Measurements from ENCODE around the gene SUB1. TPM values are rescaled to one million over a fixed set of nuclear protein-coding genes. Genes with fewer than 3 reads are reported as not detected.
A peak's percentile ranks its signal among the peaks of the same experiment; 100 is the strongest.

The SUB1 gene
- total and polyA plus RNA-seq, 2 donors (not counting 1 experiment from before 2014, with no cell fraction given): 88.0 to 358 TPM

- H3K4me3 ChIP-seq (replicated peaks in 1 of 4; ENCODE audit: control extremely low read depth in 1 of 4, insufficient read depth in 1 of 4, low read depth in 3 of 4, low read length in 4 of 4): no peak overlapping the region
- H4K20me1 ChIP-seq (ENCODE audit: control insufficient read depth, extremely low read depth, insufficient read depth, low read length): no peaks in the 10 kb centered on the region
- H3K79me2 ChIP-seq (ENCODE audit: control insufficient read depth, insufficient read depth, low read length): no peaks in the 10 kb centered on the region
- no peak overlapping the region for H3K4me2 ChIP-seq (ENCODE audit: extremely low read depth, insufficient read depth, low read length)
- no peak for TF ChIP-seq CTCF (conservative IDR thresholded peaks at IDR 0.05 in 1 of 2, IDR thresholded peaks at IDR 0.05 in 1 of 2; ENCODE audit: low read depth in 1 of 2, low read length in 2 of 2)
- TF ChIP-seq EZH2 (IDR thresholded peaks at IDR 0.05; ENCODE audit: low read length, missing control alignments): no peak
- H2AFZ ChIP-seq (ENCODE audit: low read length): no peak overlapping the region
- DNase-seq (ENCODE audit: low read depth in 2 of 2): peak in 1 of 2 donors; percentile 4
- no peak overlapping the region for H3K27ac ChIP-seq (ENCODE audit: insufficient read depth, low read length)
- H3K36me3 ChIP-seq (ENCODE audit: control insufficient read depth, insufficient read depth, low read length): no peaks in the 10 kb centered on the region
- no peaks in the 10 kb centered on the region for H3K9me3 ChIP-seq (ENCODE audit: control insufficient read depth, insufficient read depth, low read depth, low read length)
- H3K9ac ChIP-seq (ENCODE audit: insufficient read depth, low read length): no peak overlapping the region
- H3K27me3 ChIP-seq (ENCODE audit: control insufficient read depth, insufficient read depth, low read length): no peaks in the 10 kb centered on the region
- no peaks in the 10 kb centered on the region for H3K4me1 ChIP-seq (ENCODE audit: control insufficient read depth, extremely low read depth, insufficient read depth, low read length)
Measured at GRCh38 chr5:32651638-32652037, 66.3 kb downstream of the SUB1 start.

Other genes starting within 250 kb of the SUB1 start
- 78.6 and 113 TPM in 2 replicates for gene ZFR, start 140.8 kb upstream of the SUB1 start, total RNA-seq
- 56.8 and 65.4 TPM in 2 replicates for gene ZFR, start 140.8 kb upstream of the SUB1 start, polyA plus RNA-seq
- gene NPR3, start 125.8 kb downstream of the SUB1 start, total RNA-seq: 1.5 and 14.9 TPM in 2 replicates
- gene NPR3, start 125.8 kb downstream of the SUB1 start, polyA plus RNA-seq: 5.8 and 87.3 TPM in 2 replicates

Data from fibroblast of lung (primary cell).